Stimulated activated CD8-positive, alpha-beta memory T cell treated with anti-CD3 and anti-CD28 coated beads, Interleukin-7, amount 100 ng/mL, for 4 hours (primary cell): Measurements from ENCODE around the gene IQCC.
"Not testable (repeated sequence)": the region's sequence is repeated elsewhere in the genome, so short reads cannot be mapped to it uniquely, and the experiment has no call there.

Experiments
- DNase-seq, 2 donors: peaks; one replicate each; pipeline ENCODE4 v3.0.0-alpha.2; 2020; ENCODE audit warnings: low read depth in 2 of 2

IQCC gene

DNA sequence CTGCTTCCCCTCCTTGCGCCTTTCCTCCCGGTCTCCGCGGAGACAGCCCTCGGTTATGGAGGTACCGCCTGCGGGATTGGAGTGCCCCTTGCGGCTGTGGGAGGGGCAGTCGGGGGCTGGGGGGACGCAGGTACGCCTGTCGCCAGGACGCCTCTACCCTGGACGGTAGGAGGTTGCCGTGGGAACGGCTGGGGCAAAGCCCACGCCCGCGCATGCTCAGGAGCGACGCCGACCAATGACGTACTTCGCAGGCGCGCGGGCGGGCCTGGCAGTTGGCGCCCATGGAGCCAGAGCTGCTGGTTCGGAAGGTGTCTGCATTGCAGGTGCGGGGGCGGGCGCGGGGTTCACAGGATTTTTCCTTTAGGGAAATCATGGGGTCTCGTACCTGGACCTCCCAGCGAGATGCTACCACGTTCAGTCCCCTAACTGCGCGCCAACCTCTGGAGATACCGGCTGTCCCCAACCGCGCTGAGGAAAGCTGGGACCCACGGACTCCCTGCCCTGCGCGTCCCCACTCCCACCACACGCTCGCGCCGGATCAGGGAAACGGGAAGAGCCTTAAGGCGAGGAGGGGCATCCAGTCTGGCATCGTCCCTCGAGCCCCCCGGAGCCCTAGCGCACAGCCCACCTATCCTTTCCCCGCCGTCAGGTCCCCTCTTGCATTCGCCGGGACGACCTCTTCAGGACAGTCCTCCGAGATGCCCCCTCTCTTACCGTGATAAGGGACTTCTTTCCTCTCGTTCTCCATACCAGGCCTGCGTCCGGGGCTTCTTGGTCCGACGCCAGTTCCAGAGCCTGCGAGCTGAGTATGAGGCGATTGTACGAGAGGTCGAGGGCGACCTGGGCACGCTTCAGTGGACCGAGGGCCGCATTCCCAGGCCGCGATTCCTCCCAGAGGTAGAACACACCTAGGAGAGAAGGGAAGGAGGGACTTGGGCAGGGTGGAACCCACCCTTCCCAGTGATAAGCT lies at the start of gene IQCC:
TSS of gene IQCC (plus strand) at position 271 of the 970 bp plus-strand sequence. CDS start at position 282, 11 bp downstream.
- peak; percentile 67 to 79 for DNase-seq

DNA sequence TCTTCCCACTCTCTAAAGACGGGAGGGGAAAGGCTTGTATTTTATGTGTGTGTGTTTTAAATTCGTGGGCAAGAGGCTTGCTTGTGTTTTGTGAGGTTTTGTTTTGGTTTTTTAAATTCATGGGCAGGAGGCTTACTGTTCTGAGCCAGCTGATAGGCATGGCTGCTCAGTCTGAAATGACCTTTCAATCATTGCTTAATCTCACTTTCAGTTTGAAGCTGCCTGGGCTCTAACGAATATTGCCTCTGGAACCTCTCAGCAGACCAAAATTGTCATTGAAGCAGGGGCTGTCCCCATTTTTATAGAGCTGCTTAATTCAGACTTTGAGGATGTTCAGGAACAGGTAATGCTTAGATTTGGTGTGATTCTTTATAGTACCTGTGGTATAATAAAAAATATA lies 46.3 kb upstream of the IQCC start:
- DNase-seq, result no peak

DNA sequence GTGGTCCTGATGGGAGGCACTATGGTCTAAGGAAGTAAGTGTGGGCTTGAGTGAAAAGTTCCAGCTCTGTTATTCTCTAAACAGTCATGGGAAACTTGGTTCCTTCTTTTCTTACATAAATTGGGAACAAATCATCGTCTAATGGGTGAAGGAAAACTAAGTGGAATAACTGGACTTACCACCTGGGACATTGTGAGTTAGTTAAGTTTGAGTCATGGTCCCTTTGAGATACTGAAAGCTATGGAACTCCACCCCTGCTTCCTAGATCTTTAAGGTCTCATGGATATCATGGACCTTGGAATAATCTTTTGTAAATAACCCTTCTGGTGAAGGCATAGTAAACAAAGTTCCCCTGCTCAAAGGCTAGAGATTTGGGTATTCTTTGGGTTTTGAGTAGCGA lies 42.1 kb upstream of the IQCC start:
- no peak for DNase-seq

DNA sequence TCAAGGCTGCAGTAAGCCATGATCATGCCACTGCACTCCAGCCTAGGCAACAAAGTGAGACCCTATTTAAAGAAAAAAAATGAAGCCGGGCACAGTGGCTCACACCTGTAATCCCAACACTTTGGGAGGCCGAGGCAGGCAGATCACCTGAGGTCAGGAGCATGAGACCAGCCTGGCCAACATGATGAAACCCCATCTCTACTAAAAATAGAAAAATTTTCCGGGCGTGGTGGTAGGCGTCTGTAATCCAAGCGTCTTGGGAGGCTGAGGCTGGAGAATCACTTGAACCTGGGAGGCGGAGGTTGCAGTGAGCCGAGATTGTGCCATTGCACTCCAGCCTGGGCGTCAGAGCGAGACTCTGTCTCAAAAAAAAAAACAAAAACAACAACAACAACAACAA lies 39.8 kb upstream of the IQCC start:
- DNase-seq, result not testable (repeated sequence)

DNA sequence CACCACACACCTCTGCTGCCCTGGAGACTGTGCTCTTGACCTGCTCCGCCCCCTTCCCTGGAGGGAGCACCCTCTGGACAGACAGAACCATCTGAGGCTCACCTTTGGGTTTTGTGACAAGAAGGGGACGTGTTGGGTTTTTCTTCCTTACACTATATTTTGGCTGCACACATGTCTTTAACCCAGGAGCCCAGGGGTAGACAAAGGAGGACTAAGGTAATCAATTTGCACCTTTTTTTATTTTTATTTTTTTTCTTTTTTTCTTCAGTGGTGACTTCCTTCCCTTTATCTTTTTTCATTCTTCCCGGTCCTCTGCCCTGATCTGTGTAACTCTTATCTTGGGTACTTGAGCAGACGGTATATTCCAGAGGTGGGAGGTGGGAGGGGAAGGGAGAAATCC lies 34.5 kb upstream of the IQCC start:
- no peak for DNase-seq

DNA sequence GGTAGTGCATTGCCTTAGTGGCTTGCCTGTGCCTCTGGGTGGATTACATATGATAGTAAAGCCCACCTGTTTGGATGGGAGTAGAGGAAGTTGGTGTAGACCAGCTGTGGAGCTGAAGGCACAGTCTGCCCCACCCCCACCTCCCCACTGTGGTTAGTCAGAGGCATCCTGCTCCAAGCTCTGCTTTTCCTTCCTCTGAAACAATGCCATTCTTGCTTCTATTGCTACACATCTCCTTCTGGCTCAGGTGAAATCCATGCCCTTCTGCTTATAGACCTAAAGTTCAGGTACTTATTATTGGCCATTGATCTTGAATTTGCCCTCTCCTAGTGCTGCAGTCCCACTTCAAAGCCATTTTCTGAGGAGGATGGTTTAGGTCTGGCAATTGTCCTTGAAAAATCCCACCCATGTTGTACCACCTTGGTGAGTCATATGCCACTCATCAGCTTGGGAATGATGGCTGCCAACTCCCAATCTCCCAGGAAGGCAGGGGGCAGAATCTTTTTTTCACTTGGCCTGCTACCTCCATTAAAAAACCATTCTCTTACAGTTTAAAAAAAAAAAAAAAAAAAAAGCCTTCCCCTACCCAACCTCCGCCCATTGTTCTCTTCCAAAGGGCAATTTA lies 32.7 kb upstream of the IQCC start:
- no peak for DNase-seq

DNA sequence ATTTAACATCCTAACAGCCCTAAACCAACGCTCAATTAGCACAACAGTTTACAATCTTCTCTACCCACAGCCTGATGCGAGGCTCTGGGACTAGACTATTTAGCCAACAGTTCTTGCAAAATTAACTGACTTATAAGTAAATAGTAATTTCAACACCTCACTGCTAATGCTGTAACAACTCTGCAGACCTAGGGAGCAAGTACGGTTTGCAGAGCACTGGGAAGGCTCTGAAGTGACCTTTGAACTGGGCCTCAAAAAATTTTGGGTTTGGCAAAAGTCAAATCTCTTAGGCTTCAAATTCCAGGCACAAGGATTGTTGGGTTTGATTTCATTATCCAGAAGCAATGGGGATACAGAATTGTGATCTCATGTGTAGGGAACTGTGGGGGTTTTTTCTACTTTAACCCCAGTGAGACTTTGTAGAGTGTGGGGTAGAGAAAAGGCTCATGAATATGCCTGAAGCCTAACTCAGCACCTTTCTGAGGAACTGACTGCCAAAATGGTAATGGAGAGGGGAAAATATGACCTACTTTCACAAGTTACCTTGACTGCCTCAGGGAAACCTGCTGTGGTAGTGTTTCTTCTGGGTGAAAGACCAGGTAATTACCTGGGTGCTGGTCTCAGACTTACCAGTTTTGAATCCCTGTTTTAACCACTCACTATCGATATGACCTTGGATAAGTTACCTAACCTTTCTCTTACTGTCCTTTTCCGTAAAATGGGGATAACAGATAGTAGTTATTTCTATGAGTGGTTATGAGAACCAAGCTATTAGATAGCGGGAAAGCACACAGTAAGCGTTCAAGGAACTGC lies 26.9 kb upstream of the IQCC start:
- DNase-seq, result no peak

DNA sequence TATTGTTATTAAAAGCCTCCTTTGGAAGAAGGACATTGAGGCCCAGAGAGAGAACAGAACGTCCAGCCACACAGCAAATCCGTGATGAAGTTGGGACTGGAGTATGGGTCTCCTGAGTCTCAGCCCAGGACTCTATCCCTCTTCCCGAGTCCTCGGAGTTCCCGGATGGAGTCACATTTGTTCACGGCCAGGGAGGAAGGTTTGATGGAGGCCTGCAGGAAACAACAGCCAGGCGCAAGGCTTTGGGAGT lies 26.4 kb upstream of the IQCC start:
- DNase-seq, result no peak

DNA sequence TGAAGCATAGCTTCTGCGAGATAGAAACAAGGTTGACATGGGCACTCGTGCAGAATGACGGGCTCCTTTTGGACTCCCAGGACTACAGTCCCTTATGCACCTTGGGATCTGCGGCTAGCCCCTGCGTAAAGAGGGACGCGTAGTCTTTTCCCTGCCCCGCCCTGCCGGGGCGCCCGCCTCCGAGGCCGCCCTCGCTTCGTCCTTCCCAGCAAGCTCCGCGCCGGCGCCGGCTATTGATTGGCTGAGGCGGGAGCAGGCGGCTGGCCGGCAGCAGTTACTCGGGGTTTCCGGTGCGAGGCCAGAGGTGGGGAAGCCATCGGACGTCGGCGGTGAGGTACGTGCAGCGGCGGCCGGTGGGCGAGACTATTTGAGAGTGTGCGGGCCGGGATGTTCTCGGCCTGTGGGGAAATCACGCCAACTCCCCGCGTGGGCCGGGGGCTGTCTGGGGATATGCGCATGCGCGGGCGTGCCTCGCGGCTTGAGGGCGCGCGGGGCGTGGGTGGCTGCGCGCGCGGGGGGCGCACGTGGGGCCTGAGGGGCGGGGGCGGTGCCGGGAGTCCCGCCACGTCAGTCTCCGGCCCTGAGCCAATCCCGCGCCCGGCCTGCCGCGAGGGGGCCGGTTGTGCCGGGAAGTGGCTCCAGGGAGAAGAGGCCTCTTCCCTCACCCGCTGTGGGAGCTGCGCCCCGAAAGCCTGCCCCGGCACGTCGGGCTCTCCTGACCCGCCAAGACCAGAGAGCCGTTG lies 25.9 kb upstream of the IQCC start, which contains the start of gene TXLNA:
TSS of gene TXLNA (plus strand) at position 233 of the 743 bp plus-strand sequence. CDS start 671 bp downstream, outside the sequence.
- peak; percentile 79 to 90 for DNase-seq

DNA sequence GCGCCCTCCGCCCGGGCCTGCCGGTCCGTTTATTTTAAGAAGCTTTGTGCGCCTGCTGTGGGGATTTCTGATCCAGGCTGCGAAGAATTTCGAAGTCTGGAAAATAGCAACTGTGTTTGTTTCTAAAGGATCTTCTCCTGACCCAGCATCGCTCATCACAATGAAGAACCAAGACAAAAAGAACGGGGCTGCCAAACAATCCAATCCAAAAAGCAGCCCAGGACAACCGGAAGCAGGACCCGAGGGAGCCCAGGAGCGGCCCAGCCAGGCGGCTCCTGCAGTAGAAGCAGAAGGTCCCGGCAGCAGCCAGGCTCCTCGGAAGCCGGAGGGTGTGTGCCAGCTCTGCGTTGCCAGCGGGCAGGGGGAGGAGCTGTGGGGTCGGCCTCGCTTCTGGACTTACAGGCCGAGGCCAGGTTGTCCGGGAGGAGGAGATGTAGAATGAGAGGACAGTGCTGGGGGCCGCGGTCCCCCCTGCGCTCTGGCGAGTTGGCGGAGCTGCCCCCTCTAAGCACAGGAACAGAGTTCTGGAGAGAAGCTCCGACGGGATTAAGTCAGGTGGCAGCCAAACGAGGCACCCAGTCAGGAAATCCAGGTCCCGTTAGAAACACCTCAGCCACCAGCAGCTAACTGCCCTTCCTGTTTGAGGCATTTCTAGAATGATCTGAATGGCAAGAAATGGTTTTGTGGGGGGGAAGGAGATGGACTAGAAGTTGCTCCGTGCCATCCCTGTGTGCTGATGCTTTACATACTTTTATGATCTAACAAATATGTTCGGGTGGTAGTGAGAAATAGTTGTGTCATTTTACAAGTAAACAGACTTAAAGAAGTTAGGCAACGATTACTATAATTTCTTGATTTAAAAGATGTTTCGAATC lies 25.0 kb upstream of the IQCC start:
- DNase-seq, result peak in 1 of 2 donors; percentile 17

DNA sequence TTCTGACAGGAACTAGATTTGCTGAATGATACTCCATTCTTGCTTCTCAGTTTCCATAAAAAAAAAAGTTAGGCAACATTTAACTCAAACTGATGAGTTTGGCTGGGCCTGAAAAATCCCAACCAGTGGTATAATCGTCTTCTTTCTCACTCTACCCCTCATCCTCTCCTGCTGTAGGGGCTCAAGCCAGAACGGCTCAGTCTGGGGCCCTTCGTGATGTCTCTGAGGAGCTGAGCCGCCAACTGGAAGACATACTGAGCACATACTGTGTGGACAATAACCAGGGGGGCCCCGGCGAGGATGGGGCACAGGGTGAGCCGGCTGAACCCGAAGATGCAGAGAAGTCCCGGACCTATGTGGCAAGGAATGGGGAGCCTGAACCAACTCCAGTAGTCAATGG lies 24.4 kb upstream of the IQCC start:
- no peak for DNase-seq

DNA sequence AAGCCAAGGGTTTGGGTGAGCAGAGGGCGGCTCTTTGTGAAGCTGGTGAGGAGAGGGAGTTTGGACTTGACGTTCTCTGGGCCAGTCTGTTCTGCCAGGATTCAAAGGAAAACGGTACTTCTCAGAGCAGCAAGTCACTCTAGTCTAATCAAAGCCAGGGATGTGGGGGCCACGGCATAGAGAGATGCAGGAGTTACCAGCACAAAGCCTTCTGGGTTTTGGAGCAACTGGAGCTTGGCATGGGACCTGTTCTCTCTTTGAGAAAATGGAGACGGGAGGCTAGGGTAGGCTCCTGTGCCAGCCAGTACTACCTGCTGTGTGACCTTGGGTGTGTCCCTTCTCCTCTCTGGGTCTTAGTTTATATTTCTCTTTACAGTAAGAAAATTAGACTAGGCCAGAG lies 23.9 kb upstream of the IQCC start:
- no peak for DNase-seq

DNA sequence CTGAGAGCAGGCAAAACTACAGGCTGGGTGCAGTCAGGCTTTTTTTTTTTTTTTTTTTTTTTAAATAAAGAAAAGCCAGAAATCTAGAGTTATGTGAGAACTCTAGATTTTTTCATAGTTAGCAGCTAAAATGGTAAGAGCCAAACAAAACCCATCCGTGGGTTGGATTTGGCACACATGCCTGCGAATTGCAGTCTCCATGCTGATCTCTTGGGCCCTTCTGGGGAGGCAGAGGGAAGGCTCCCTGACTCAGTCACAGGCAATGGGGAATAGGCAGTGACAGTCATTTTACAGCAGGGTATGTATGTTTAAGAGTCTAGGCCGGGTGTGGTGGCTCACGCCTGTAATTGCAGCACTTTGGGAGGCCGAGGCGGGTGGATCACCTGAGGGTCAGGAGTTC lies 23.4 kb upstream of the IQCC start:
- no peak for DNase-seq

DNA sequence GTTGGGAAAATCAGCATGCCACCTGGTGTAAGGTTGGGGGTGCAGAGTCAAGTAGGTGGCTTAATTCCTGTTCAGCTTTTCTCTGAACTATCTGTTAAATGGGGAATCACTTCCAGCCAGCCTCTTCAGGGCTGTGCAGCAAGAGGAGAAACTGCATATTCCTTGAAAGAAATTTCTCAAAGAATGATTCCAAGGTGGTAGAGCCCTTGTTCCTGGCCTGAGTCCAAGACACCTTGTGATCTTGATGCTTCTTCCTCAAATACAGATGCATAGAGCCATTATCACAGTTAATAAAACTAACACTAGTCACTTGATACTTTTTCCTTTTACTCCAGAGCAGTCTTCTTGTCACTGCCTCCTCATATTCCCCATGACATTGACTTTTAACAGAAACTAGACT lies 20.8 kb upstream of the IQCC start:
- no peak for DNase-seq

DNA sequence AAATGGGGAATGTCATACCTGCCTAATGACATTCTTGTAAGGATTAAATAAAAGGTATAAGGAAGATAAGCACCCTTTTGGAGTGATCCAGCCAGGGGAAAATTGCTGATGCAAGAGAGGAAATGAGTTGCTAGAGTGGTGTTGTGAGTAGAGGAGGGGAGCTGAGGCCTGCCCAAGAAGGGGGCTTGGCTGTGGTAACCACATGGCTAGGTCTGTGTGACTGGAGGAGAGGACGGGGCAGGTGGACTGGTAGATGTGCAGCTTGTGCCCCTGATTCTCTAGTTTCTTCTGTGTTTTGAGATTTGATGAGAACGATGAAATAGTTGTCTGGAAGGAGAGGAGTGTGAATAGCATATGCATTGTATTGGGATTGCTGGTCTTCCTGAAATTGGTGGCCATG lies 19.4 kb upstream of the IQCC start:
- no peak for DNase-seq

DNA sequence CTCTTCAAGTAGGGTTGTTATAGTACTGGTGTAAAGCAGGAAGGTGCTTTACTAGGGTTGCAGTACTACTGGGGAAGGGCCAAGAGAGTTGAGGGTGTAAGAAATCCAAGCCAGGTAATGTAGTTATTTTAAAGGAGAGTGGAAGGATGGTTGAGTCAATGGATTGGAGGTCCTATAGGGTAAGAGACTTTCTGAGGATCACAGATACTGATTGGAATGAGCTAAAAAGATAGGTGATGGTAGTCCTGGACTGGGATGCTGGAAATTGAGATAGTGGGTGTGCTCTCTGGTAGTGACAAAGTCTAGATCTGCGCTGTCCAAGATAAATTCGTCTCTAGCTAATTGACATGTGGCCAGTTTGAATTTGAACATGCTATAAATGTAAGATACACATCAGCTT lies 19.0 kb upstream of the IQCC start:
- DNase-seq, result no peak

DNA sequence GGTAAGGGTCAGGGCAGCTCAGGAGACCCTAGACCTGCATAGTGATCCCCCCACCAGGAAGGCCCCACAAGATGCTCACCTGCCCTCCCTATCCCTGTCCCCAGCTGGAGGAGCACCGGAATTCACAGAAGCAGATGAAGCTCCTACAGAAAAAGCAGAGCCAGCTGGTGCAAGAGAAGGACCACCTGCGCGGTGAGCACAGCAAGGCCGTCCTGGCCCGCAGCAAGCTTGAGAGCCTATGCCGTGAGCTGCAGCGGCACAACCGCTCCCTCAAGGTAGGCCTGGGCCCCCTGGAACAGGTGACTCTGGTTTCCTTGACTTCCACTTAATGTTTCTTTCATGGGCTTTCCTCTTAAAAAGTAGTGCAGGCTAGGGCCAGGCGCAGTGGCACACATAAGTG lies 17.6 kb upstream of the IQCC start:
- DNase-seq, result no peak

DNA sequence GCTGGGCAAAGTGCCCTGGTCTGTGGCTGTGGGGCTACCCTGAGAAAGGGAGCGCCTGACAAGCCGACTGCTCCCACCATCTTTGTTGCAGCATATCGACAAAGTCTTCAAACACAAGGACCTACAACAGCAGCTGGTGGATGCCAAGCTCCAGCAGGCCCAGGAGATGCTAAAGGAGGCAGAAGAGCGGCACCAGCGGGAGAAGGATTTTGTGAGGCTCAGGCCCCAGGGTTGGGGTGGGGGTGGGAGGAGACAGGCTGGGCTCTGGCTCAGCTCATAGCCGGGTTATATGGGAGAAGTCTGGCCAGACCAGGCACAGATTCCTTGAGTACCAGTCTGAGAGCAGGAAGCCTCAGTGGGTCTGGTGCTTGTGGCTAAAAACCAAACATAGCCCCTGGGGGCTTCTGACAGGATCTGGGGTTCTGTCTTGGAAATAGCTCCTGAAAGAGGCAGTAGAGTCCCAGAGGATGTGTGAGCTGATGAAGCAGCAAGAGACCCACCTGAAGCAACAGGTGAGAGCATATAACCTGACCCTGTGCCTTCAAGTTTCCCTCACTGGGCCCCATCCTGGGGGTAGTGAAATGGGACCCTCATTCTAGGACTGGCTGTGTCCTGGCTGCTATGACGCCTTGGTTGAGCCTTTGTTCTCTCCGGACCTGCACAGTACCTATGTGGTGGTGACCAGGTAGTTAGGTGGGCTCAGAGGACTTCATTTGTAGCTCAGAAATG lies 13.1 kb upstream of the IQCC start:
- no peak for DNase-seq

DNA sequence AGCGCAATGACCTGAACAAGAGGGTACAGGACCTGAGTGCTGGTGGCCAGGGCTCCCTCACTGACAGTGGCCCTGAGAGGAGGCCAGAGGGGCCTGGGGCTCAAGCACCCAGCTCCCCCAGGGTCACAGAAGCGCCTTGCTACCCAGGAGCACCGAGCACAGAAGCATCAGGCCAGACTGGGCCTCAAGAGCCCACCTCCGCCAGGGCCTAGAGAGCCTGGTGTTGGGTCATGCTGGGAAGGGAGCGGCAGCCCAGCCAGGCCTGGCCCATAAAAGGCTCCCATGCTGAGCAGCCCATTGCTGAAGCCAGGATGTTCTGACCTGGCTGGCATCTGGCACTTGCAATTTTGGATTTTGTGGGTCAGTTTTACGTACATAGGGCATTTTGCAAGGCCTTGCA lies 10.5 kb upstream of the IQCC start:
- DNase-seq, result no peak

DNA sequence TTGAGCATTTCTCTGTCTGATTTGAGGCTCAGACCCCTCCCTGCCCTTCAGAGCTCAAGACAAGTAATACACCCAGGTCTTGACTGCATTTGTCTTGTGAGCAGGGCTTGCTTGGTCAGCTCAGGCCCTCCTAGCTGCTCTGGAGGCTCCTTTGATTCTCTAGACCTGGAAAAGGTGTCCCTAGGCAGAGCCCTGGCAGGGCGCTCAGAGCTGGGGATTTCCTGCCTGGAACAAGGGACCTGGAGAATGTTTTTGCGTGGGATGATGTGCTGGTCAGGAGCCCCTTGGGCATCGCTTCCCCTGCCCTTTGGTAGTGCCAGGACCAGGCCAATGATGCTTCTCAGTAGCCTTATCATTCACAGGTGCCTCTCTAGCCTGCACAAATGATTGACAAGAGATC lies 9.9 kb upstream of the IQCC start:
- no peak for DNase-seq
